Small intestine (tissue), 7 donors: ENCODE results near the gene SLCO4A1. TPM values are rescaled to one million over a fixed set of nuclear protein-coding genes. Genes with fewer than 3 reads are reported as not detected.

Source experiments
- DNase-seq, 2 donors: peaks; one replicate each; pipeline versions ENCODE4 v3.0.0 to v3.0.0-alpha.2; 2013
- FAIRE-seq: peaks from 2 replicates; lab custom pipeline; 2012; peaks lifted over from hg19 to GRCh38; lab: Jason Lieb, UNC
- H3K27ac ChIP-seq, 3 donors: one replicate each; pipeline ENCODE4 v1.5.1; 2013; ENCODE audit warnings: low read length in 2 of 3, mild to moderate bottlenecking in 2 of 3, control low read depth in 1 of 3, inconsistent platforms in 1 of 3, low read depth in 1 of 3, moderate library complexity in 1 of 3
- H3K27me3 ChIP-seq, 3 donors: one replicate each; pipeline ENCODE4 v1.6.1; 2013; ENCODE audit warnings: low read length in 3 of 3, inconsistent platforms in 1 of 3; ENCODE audit not compliant: control insufficient read depth in 3 of 3, insufficient read depth in 3 of 3
- H3K36me3 ChIP-seq, 3 donors: one replicate each; pipeline ENCODE4 v1.6.1; 2013; ENCODE audit warnings: low read length in 3 of 3, inconsistent platforms in 1 of 3, low read depth in 1 of 3, mild to moderate bottlenecking in 1 of 3, moderate library complexity in 1 of 3; ENCODE audit not compliant: control insufficient read depth in 3 of 3, insufficient read depth in 2 of 3
- H3K4me1 ChIP-seq, 3 donors: one replicate each; pipeline ENCODE4 v1.6.1; 2013; ENCODE audit warnings: low read length in 2 of 3, inconsistent platforms in 1 of 3, low read depth in 1 of 3, mild to moderate bottlenecking in 1 of 3, moderate library complexity in 1 of 3; ENCODE audit not compliant: control insufficient read depth in 3 of 3, insufficient read depth in 2 of 3
- H3K4me3 ChIP-seq, 3 donors: one replicate each; pipeline ENCODE4 v1.5.1; 2013; ENCODE audit warnings: low read length in 3 of 3, control low read depth in 1 of 3, inconsistent platforms in 1 of 3, low read depth in 1 of 3, mild to moderate bottlenecking in 1 of 3, moderate library complexity in 1 of 3
- H3K9me3 ChIP-seq, 2 donors: one replicate each; pipeline ENCODE4 v1.6.1; 2013; ENCODE audit warnings: low read depth in 1 of 2, low read length in 1 of 2; ENCODE audit not compliant: control insufficient read depth in 2 of 2, insufficient read depth in 1 of 2
- WGBS, 3 donors: extraction: QIAGEN DNeasy Blood & Tissue Kit; methylation state at CpG; one replicate each; pipeline ENCODE4 v1.1.7; 2013; 5-methylcytosine and 5-hydroxymethylcytosine counted together
- polyA plus RNA-seq, 4 donors: library from polyadenylated mRNA; stranded (reverse) in 3 of 4; unstranded in 1 of 4; fragments of 200-250 nt in 3 of 4; fragments of 120-200 nt in 1 of 4; gene quantifications; one replicate each; pipeline versions ENCODE4 v1.2.1 to v1.2.3, GENCODE V29; 2013
- donor health status: healthy with polysubstance abuse.
- donor health status: control.
- donor health status: control.
- donor health status: Bipolar disorder and iron deficiency.
- donor health status: healthy.

SLCO4A1 gene
- polyA plus RNA-seq, 4 donors, result 0.58 to 22.4 (median 3.5) TPM

- H3K36me3 ChIP-seq, result no peaks in the 10 kb centered on the region
- DNase-seq, result no peak
- peak overlapping the region in 1 of 3 donors; percentile 47 for H3K27ac ChIP-seq
- FAIRE-seq, result no peak
- WGBS, 3 donors, result 62 to 84% (median 80%) methylated on average over 10 of the region's 10 CpGs
- peaks cover 3 to 14% (median 7%) of the 10 kb centered on the region in 3 donors for H3K4me1 ChIP-seq
- peaks cover 0 to 4% (median 0%) of the 10 kb centered on the region in 3 donors for H3K27me3 ChIP-seq
- H3K4me3 ChIP-seq, result no peak overlapping the region
- H3K9me3 ChIP-seq, result no peaks in the 10 kb centered on the region
These were observed 14.2 kb upstream of the SLCO4A1 start for GRCh38 chr20:62627901-62628612.

DNA sequence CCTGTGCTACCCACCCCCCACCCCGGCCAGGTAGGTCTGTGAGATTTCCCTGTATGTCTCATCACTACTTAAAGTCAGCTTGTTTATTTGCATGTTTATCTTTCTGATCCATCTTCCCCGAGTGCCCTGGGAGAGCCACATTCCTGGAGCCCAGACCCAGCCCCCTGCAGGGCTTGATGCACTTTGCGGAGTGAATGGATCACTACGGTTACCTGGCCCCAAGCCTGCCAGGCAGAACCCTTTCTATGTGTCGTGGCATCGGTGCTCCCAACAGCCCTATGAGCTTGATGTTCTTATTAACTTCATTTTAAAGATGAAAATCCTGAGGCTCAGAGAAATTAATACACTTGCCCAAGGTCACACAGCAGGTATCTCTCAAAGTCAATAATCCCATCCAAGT lies 13.6 kb upstream of the SLCO4A1 start:
- WGBS, 3 donors, result 70 to 78% (median 72%) methylated on average over 6 of the region's 6 CpGs
- FAIRE-seq, result no peak

GRCh38 chr20:62629864-62630470 lies 12.3 kb upstream of the SLCO4A1 start:
- WGBS, 3 donors, result 90 to 96% (median 90%) methylated on average over 18 of the region's 18 CpGs
- H3K4me3 ChIP-seq, result no peak overlapping the region
- no peaks in the 10 kb centered on the region for H3K4me1 ChIP-seq
- no peaks in the 10 kb centered on the region for H3K9me3 ChIP-seq
- no peak overlapping the region for H3K27ac ChIP-seq
- H3K36me3 ChIP-seq, result no peaks in the 10 kb centered on the region
- peaks cover 0 to 6% (median 0%) of the 10 kb centered on the region in 3 donors for H3K27me3 ChIP-seq
- FAIRE-seq (no peak), DNase-seq (no peak)

More for the DNA sequence above, 13.6 kb upstream of the SLCO4A1 start:
- Histone ChIP-seq H3K4me1 (peaks cover 0 to 8% (median under 1%) of the 10 kb centered on the region in 3 donors), H3K4me3 (no peak overlapping the region), H3K27me3 (peaks cover 0 to 5% (median 0%) of the 10 kb centered on the region in 3 donors), H3K27ac (peak overlapping the region in 1 of 3 donors; percentile 22), H3K9me3 (no peaks in the 10 kb centered on the region), H3K36me3 (no peaks in the 10 kb centered on the region)
- no peak for DNase-seq

- no peak overlapping the region for H3K4me3 ChIP-seq
- no peaks in the 10 kb centered on the region for H3K36me3 ChIP-seq
- DNase-seq (no peak), FAIRE-seq (no peak)
- peaks cover 0 to 20% (median 0%) of the 10 kb centered on the region in 3 donors for H3K27me3 ChIP-seq
- no peak overlapping the region for H3K27ac ChIP-seq
- no peaks in the 10 kb centered on the region for H3K4me1 ChIP-seq
- no peaks in the 10 kb centered on the region for H3K9me3 ChIP-seq
- WGBS, 3 donors, result 87 to 92% (median 89%) methylated on average over 24 of the region's 24 CpGs
These were observed 10.7 kb upstream of the SLCO4A1 start for GRCh38 chr20:62631336-62632308.

- H3K4me1 ChIP-seq, result no peaks in the 10 kb centered on the region
- no peaks in the 10 kb centered on the region for H3K9me3 ChIP-seq
- DNase-seq (no peak), FAIRE-seq (no peak)
- peaks cover 0 to 27% (median 0%) of the 10 kb centered on the region in 3 donors for H3K27me3 ChIP-seq
- no peak overlapping the region for H3K27ac ChIP-seq
- no peaks in the 10 kb centered on the region for H3K36me3 ChIP-seq
- 33 to 57% (median 43%) methylated on average over 7 of the region's 7 CpGs for WGBS, 3 donors
- no peak overlapping the region for H3K4me3 ChIP-seq
These were observed 9.7 kb upstream of the SLCO4A1 start for GRCh38 chr20:62632575-62633090.

- 67 to 84% (median 81%) methylated on average over 26 to 27 of the region's 27 CpGs for WGBS, 3 donors
- no peak overlapping the region for H3K4me3 ChIP-seq
- FAIRE-seq, result no peak
- H3K9me3 ChIP-seq, result no peaks in the 10 kb centered on the region
- H3K36me3 ChIP-seq, result no peaks in the 10 kb centered on the region
- no peak overlapping the region for H3K27ac ChIP-seq
- H3K4me1 ChIP-seq, result no peaks in the 10 kb centered on the region
- H3K27me3 ChIP-seq, result peaks cover 0 to 29% (median 0%) of the 10 kb centered on the region in 3 donors
- DNase-seq, result no peak
These were observed 8.5 kb upstream of the SLCO4A1 start for GRCh38 chr20:62633598-62634329.

- Histone ChIP-seq H3K9me3 (no peaks in the 10 kb centered on the region), H3K27ac (no peak overlapping the region), H3K36me3 (no peaks in the 10 kb centered on the region), H3K27me3 (peaks cover 0 to 33% (median 0%) of the 10 kb centered on the region in 3 donors), H3K4me3 (no peak overlapping the region), H3K4me1 (no peaks in the 10 kb centered on the region)
- DNase-seq (no peak), FAIRE-seq (no peak)
- WGBS, 3 donors, result 87 to 91% (median 88%) methylated on average over 16 to 17 of the region's 17 CpGs
These were observed 7.9 kb upstream of the SLCO4A1 start for GRCh38 chr20:62634330-62634967.
